Body of pancreas (tissue), 4 donors: ENCODE data around the gene CCBE1. TPM values are rescaled to one million over a fixed set of nuclear protein-coding genes. Genes with fewer than 3 reads are reported as not detected.

Source experiments
- ATAC-seq: fragments of 150-250 bp; one replicate; pipeline ENCODE4 v1.9.1; 2016
- DNase-seq, 4 donors: peaks; one replicate each; pipeline ENCODE4 v3.0.0-alpha.2; 2019
- H3K27ac ChIP-seq, 4 donors: fragments of 200-600 bp; sonication (generic); 1 replicate in 3 of 4; 2 replicates in 1 of 4; pipeline versions ENCODE4 v1.5.1 to v1.6.1; 2016 to 2019; ENCODE audit warnings: mild to moderate bottlenecking in 1 of 4, mixed read lengths in 1 of 4, moderate library complexity in 1 of 4
- H3K27me3 ChIP-seq, 2 donors: fragments of 200-600 bp; sonication (generic); one replicate each; pipeline ENCODE4 v1.6.0; 2016; ENCODE audit warnings: mild to moderate bottlenecking in 1 of 2
- H3K36me3 ChIP-seq, 2 donors: fragments of 200-600 bp; sonication (generic); replicated peaks in 1 of 2; 2 replicates each; pipeline ENCODE4 v1.5.1; 2016; ENCODE audit warnings: low read depth in 2 of 2; ENCODE audit not compliant: insufficient read depth in 1 of 2
- H3K4me1 ChIP-seq: fragments of 200-600 bp; sonication (generic); one replicate; pipeline ENCODE4 v1.6.0; 2016
- H3K4me3 ChIP-seq, 2 donors: fragments of 200-600 bp; sonication (generic); 1 replicate in 1 of 2; 2 replicates in 1 of 2; pipeline ENCODE4 v1.5.1; 2016 to 2019
- H3K9me3 ChIP-seq, 3 donors: fragments of 200-600 bp; sonication (generic); 1 replicate in 2 of 3; 2 replicates in 1 of 3; pipeline ENCODE4 v1.5.1; 2016
- POLR2A ChIP-seq, 3 donors: fragments of 450-650 bp; IDR thresholded peaks; one replicate each; pipeline ENCODE4 v1.6.1; 2016; ENCODE audit warnings: antibody characterized with exemption in 3 of 3, mild to moderate bottlenecking in 2 of 3
- WGBS, 2 donors: methylation state at CpG; one replicate each; pipeline ENCODE4 v1.1.5; 2017; 5-methylcytosine and 5-hydroxymethylcytosine counted together
- intact Hi-C: fragments of 100-400 bp; cut with DNase I; formaldehyde crosslinking; loops from one replicate; pipeline ENCODE4 v1.15.1; 2023
- total RNA-seq, 2 donors: library from RNA; depleted of rRNA; stranded (reverse); fragments of >200 nt; gene quantifications; one replicate each; pipeline ENCODE4 v1.1.0, GENCODE V29; 2016
- TF ChIP-seq, protein P1 (sequence below), 7 experiments: fragments of 450-650 bp in 4 of 7; fragments of 200-600 bp in 3 of 7; sonication (generic) in 3 of 7; IDR thresholded peaks; one replicate each; pipeline ENCODE4 v1.5.1; 2016 to 2019; ENCODE audit warnings: antibody characterized with exemption in 7 of 7

Gene CCBE1
- total RNA-seq, 2 donors from 2014 or later, result 0.99 to 4.4 TPM

- ATAC-seq (no peak), DNase-seq (no peak)
- WGBS, 2 donors, result 24 to 29% methylated on average over 4 of the region's 4 CpGs
- peaks cover 6% of the 10 kb centered on the region for H3K4me1 ChIP-seq
- no peaks in the 10 kb centered on the region for H3K27me3 ChIP-seq
- no peak overlapping the region for H3K27ac ChIP-seq
- TF ChIP-seq, protein P1, sequence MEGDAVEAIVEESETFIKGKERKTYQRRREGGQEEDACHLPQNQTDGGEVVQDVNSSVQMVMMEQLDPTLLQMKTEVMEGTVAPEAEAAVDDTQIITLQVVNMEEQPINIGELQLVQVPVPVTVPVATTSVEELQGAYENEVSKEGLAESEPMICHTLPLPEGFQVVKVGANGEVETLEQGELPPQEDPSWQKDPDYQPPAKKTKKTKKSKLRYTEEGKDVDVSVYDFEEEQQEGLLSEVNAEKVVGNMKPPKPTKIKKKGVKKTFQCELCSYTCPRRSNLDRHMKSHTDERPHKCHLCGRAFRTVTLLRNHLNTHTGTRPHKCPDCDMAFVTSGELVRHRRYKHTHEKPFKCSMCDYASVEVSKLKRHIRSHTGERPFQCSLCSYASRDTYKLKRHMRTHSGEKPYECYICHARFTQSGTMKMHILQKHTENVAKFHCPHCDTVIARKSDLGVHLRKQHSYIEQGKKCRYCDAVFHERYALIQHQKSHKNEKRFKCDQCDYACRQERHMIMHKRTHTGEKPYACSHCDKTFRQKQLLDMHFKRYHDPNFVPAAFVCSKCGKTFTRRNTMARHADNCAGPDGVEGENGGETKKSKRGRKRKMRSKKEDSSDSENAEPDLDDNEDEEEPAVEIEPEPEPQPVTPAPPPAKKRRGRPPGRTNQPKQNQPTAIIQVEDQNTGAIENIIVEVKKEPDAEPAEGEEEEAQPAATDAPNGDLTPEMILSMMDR (IDR thresholded peaks at IDR 0.05), result no peak
- no peak for TF ChIP-seq POLR2A (IDR thresholded peaks at IDR 0.05)
- H3K9me3 ChIP-seq, result no peaks in the 10 kb centered on the region
- intact Hi-C loops, result no loop called here
- H3K4me3 ChIP-seq, result no peak overlapping the region
- H3K36me3 ChIP-seq, result no peaks in the 10 kb centered on the region
These were observed 198.6 kb downstream of the CCBE1 start for GRCh38 chr18:59498506-59499086.

DNA sequence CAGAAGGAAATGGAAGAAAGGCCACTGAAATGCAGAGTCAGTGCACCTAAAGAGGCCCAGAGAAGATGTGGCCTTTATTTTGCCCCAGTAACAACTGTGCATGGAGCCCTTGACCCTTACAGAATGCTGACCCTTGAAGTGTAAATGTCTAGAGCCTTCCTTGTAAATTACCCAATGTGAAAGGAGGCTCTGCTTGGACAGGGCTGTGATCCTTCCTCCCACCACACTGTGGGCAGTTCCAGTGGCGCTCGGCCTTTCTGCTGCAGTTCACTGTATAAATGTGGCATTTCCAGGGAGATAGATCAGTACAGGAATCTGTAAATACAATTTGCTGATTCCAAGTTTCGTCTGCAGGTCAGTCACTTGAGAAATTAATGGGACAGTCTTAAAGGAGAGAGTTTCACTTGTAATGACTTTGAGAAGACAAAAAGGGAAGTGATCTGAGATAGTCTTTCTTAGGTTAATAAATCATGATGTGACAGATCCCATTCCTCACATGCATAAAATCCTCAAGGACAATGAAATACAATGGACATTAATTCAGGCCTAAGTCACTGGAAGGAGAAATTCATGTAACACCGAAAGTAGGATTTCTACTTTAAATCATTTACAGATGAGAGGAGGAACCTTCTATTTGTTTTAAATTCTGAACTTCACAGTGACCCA, 204.3 kb downstream of the CCBE1 start:
- Histone ChIP-seq H3K4me1 (no peaks in the 10 kb centered on the region), H3K4me3 (no peak overlapping the region), H3K36me3 (no peaks in the 10 kb centered on the region), H3K9me3 (no peaks in the 10 kb centered on the region), H3K27ac (no peak overlapping the region), H3K27me3 (no peaks in the 10 kb centered on the region)
- TF ChIP-seq, protein P1 (IDR thresholded peaks at IDR 0.05), result no peak
- TF ChIP-seq POLR2A (IDR thresholded peaks at IDR 0.05), result no peak
- DNase-seq (no peak), ATAC-seq (no peak)
- intact Hi-C loops, result no loop called here
- 68 to 71% methylated on average over 4 of the region's 4 CpGs for WGBS, 2 donors

DNA sequence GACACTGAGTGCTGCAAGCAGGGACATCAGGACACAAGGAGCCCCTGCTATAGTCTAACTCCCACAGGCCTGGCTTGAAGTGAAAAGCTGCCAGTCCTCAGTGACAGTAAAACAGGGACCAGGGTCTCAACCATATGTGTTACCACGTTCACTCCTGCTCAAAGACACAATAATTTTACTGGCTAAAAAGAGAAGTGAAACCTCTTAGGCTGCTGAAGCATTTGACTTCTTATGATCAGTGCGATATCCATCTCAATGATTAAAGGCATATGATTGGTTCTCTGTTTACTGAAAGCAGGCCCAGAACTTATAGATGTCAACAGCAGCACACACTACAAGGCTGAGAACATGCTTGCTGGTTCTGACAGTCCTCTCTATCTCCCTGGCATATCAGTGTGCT, 208.3 kb downstream of the CCBE1 start:
- no peaks in the 10 kb centered on the region for H3K27me3 ChIP-seq
- no peak overlapping the region for H3K27ac ChIP-seq
- DNase-seq, result no peak
- no peak for TF ChIP-seq POLR2A (IDR thresholded peaks at IDR 0.05)
- TF ChIP-seq, protein P1 (IDR thresholded peaks at IDR 0.05), result no peak
- 59 to 67% methylated on average over 2 of the region's 2 CpGs for WGBS, 2 donors
- no peaks in the 10 kb centered on the region for H3K4me1 ChIP-seq
- H3K36me3 ChIP-seq, result no peaks in the 10 kb centered on the region
- no peaks in the 10 kb centered on the region for H3K9me3 ChIP-seq
- no peak for ATAC-seq
- intact Hi-C loops, result no loop called here
- H3K4me3 ChIP-seq, result no peak overlapping the region

DNA sequence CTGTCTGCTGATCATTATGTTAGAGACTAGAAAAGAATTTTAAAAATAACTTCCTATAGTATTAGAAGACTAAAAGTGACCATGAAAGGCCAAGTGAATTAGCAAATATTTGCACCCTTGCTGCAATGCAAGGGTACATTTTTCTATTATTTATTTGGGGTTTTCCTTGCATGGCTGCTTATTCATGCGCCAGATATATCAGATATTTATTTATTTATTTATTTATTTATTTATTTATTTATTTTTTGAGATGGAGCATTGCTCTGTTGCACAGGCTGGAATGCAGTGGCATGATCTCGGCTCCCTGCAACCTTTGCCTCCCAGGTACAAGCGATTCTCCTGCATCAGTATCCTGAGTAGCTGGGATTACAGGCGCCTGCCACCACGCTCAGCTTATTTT, 211.8 kb downstream of the CCBE1 start:
- ATAC-seq (no peak), DNase-seq (no peak)
- H3K4me1 ChIP-seq, result no peaks in the 10 kb centered on the region
- WGBS, 2 donors, result 71 to 80% methylated on average over 5 of the region's 5 CpGs
- no peaks in the 10 kb centered on the region for H3K27me3 ChIP-seq
- TF ChIP-seq, protein P1 (IDR thresholded peaks at IDR 0.05), result no peak
- no peak for TF ChIP-seq POLR2A (IDR thresholded peaks at IDR 0.05)
- H3K36me3 ChIP-seq, result no peaks in the 10 kb centered on the region
- no peaks in the 10 kb centered on the region for H3K9me3 ChIP-seq
- intact Hi-C loops, result no loop called here
- no peak overlapping the region for H3K27ac ChIP-seq
- H3K4me3 ChIP-seq, result no peak overlapping the region
